Measurements from ENCODE around the gene ANKRD6.

GRCh38 chr6:89657445-89658158, 224.7 kb downstream of the ANKRD6 start:
- TF ChIP-seq BHLHE40 (IDR thresholded peaks at IDR 0.05; ENCODE audit: borderline replicate concordance): no peak
- no peak for TF ChIP-seq NFRKB (IDR thresholded peaks at IDR 0.05)
